Measurements from ENCODE around the gene PTPRN.
A peak's percentile ranks its signal among the peaks of the same experiment; 100 is the strongest.

The PTPRN gene

DNA sequence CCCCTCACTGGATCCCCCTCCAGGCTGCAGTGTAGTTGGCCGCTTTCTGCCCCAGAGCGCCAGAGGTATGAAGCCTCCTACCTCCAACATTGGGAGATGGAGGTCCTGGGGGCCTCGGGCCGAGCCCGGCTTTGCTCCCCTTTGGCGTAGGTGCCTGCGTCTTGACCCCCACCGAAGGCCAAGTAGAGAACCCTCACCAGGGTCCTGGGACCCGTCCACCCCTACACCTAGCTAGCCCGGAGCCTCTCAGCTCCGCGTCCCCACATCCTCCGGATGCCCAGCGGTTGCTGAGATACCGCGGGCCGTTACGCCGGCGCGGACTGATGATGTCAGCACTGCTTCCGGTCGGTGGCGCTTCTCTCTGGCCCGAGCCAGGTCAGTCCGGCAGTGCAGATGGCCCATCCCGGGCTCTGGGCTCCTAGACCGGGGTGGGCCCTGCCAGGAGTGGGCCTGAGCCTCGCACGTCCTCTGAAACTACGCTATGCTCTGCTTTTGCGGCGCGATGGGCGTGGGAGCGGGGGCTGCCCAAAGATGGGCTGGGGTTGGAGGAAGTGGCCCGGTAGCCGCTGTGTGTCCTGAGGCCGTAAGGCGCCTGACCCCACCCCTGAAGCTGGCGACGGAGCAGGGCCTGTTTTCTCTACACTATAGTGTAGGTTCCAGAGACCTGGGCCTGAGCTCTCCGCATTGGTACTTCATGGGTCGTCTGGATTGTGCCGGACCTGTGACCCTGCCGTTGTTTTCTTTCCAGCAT is 63.9 kb downstream of the PTPRN start, which contains the start of the genes GLB1L and STK16:
GLB1L (minus strand) TSS at position 297 of the 751 bp plus-strand sequence. CDS start 1,871 bp downstream, outside the sequence.
STK16 (plus strand) TSS at position 332 of the 751 bp plus-strand sequence. CDS start 521 bp downstream, outside the sequence.
- DNase-seq (ENCODE audit: low read depth in 2 of 2): peak; percentile 72 to 73

DNA sequence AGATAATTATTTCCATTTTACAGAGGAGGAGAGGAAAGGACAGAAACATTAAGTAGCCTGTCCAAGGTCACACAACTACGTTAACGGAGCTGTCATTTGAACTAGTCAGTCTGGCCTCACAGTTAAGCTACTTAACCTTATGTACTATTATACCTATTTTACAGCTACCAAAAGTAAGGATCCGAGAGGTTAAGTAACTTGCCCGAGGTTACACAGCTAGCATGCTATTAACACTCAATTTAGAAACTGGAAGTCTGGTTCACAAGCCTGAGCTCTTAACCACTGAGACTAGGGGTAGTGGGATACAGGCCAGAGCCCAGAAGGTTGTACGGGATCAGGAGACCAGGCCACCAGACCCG is 64.4 kb downstream of the PTPRN start:
- DNase-seq (ENCODE audit: low read depth in 2 of 2): no peak

DNA sequence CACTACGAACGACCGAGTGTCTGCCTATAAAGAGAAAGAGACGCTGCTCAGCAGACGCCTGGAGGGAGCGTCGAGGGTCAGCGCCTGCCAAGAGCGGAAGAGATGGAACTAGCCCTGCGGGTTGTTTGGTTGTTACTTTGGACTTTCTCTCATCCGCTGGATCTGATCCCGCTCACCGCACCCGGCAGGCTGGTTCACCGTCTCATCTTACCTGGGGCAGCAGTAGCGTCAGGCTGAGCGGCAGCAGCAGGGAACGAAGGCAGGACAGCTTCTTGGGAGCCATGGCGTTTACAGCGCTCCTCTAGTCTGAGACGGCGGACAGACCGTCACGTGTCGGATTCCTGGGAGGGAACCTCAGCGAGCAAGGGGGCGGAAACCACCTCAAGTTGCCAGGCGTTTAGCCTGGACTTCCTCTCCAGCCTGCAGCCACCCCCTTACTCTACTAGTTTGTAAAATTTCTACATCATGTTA is 65.9 kb downstream of the PTPRN start:
- DNase-seq (ENCODE audit: low read depth in 2 of 2): no peak

Data from fibroblast of skin of left biceps (primary cell).